Activated CD4-positive, alpha-beta T cell treated with anti-CD3 and anti-CD28 coated beads for 1 hour (primary cell): Measurements from ENCODE around the gene APBB3.
"Not testable (repeated sequence)": the region's sequence is repeated elsewhere in the genome, so short reads cannot be mapped to it uniquely, and the experiment has no call there.

Source experiments
- DNase-seq: peaks from one replicate; pipeline ENCODE4 v3.0.0-alpha.2; 2020

Gene APBB3

GRCh38 chr5:140564196-140565023 is at the start of gene APBB3, which contains the start of gene SLC35A4:
Gene APBB3 (minus strand): TSS chr5:140564598. CDS start chr5:140564245, 353 bp downstream.
Gene SLC35A4 (plus strand): TSS chr5:140564828. CDS start chr5:140567170, 2,342 bp downstream.
- DNase-seq, result peak; percentile 95

- DNase-seq, result no peak
These were observed 46.7 kb upstream of the APBB3 start for GRCh38 chr5:140611020-140611521.

GRCh38 chr5:140609126-140609525 is 44.7 kb upstream of the APBB3 start:
- DNase-seq, result no peak

GRCh38 chr5:140608722-140609121 is 44.3 kb upstream of the APBB3 start:
- DNase-seq, result no peak

- DNase-seq, result no peak
These were observed 42.6 kb upstream of the APBB3 start for GRCh38 chr5:140607031-140607430.

- DNase-seq, result no peak
These were observed 41.5 kb upstream of the APBB3 start for GRCh38 chr5:140605879-140606278.

GRCh38 chr5:140603734-140604133 is 39.3 kb upstream of the APBB3 start:
- no peak for DNase-seq

- not testable (repeated sequence) for DNase-seq
These were observed 39.0 kb upstream of the APBB3 start for GRCh38 chr5:140603446-140603698.

GRCh38 chr5:140602147-140602546 is 37.7 kb upstream of the APBB3 start:
- no peak for DNase-seq

GRCh38 chr5:140600096-140600495 is 35.7 kb upstream of the APBB3 start:
- no peak for DNase-seq

GRCh38 chr5:140598836-140599235 is 34.4 kb upstream of the APBB3 start:
- no peak for DNase-seq

- DNase-seq, result no peak
These were observed 31.9 kb upstream of the APBB3 start for GRCh38 chr5:140596321-140596741.

- DNase-seq, result no peak
These were observed 31.3 kb upstream of the APBB3 start for GRCh38 chr5:140595538-140596300.

GRCh38 chr5:140594169-140594568 is 29.8 kb upstream of the APBB3 start:
- no peak for DNase-seq

- DNase-seq, result not testable (repeated sequence)
These were observed 28.7 kb upstream of the APBB3 start for GRCh38 chr5:140593070-140593469.

- no peak for DNase-seq
These were observed 27.5 kb upstream of the APBB3 start for GRCh38 chr5:140591747-140592372.

GRCh38 chr5:140590861-140591260 is 26.5 kb upstream of the APBB3 start:
- no peak for DNase-seq

GRCh38 chr5:140588311-140589070 is 24.1 kb upstream of the APBB3 start:
- DNase-seq, result no peak

- DNase-seq, result no peak
These were observed 23.1 kb upstream of the APBB3 start for GRCh38 chr5:140587495-140587894.

GRCh38 chr5:140579188-140579747 is 14.9 kb upstream of the APBB3 start:
- not testable (repeated sequence) for DNase-seq

GRCh38 chr5:140576776-140577201 is 12.4 kb upstream of the APBB3 start:
- no peak for DNase-seq

GRCh38 chr5:140575309-140575708 is 10.9 kb upstream of the APBB3 start:
- no peak for DNase-seq
